NCI-H2196 treated with DMSO at 0.1 percent for 48 hours (cell line): ENCODE measurements around the gene NLGN1.

ENCODE experiments used
- DNase-seq: peaks from one replicate; lab custom pipeline; 2025; ENCODE audit not compliant: unreplicated experiment; lab: John Stamatoyannopoulos, UW

Gene NLGN1

GRCh38 chr3:173897631-173898030 lies 500.1 kb downstream of the NLGN1 start:
- no peak for DNase-seq

- no peak for DNase-seq
Measured at GRCh38 chr3:173901649-173902048, 504.1 kb downstream of the NLGN1 start.

GRCh38 chr3:173902401-173902800 lies 504.9 kb downstream of the NLGN1 start:
- no peak for DNase-seq

GRCh38 chr3:173902871-173903270 lies 505.3 kb downstream of the NLGN1 start:
- DNase-seq: no peak

- no peak for DNase-seq
Measured at GRCh38 chr3:173905381-173905780, 507.8 kb downstream of the NLGN1 start.

GRCh38 chr3:173911446-173911845 lies 513.9 kb downstream of the NLGN1 start:
- DNase-seq: no peak

GRCh38 chr3:173912126-173912525 lies 514.6 kb downstream of the NLGN1 start:
- DNase-seq: no peak

GRCh38 chr3:173913397-173913796 lies 515.9 kb downstream of the NLGN1 start:
- DNase-seq: no peak

- no peak for DNase-seq
Measured at GRCh38 chr3:173913974-173914421, 516.5 kb downstream of the NLGN1 start.

- no peak for DNase-seq
Measured at GRCh38 chr3:173916799-173917198, 519.3 kb downstream of the NLGN1 start.

GRCh38 chr3:173920386-173920785 lies 522.8 kb downstream of the NLGN1 start:
- DNase-seq: no peak

- DNase-seq: no peak
Measured at GRCh38 chr3:173921732-173922131, 524.2 kb downstream of the NLGN1 start.

GRCh38 chr3:173923204-173923603 lies 525.7 kb downstream of the NLGN1 start:
- DNase-seq: no peak

GRCh38 chr3:173930251-173930650 lies 532.7 kb downstream of the NLGN1 start:
- DNase-seq: no peak

GRCh38 chr3:173932624-173933023 lies 535.1 kb downstream of the NLGN1 start:
- DNase-seq: peak; percentile 71

- peak; percentile 59 for DNase-seq
Measured at GRCh38 chr3:173933113-173933512, 535.6 kb downstream of the NLGN1 start.

- DNase-seq: no peak
Measured at GRCh38 chr3:173936316-173936715, 538.8 kb downstream of the NLGN1 start.

GRCh38 chr3:173938159-173938558 lies 540.6 kb downstream of the NLGN1 start:
- peak; percentile 36 for DNase-seq

GRCh38 chr3:173938616-173939015 lies 541.1 kb downstream of the NLGN1 start:
- no peak for DNase-seq

- no peak for DNase-seq
Measured at GRCh38 chr3:173939331-173939730, 541.8 kb downstream of the NLGN1 start.

- DNase-seq: peak; percentile 64
Measured at GRCh38 chr3:173943264-173943663, 545.7 kb downstream of the NLGN1 start.

- DNase-seq: no peak
Measured at GRCh38 chr3:173945170-173945569, 547.6 kb downstream of the NLGN1 start.

GRCh38 chr3:173945806-173946205 lies 548.3 kb downstream of the NLGN1 start:
- DNase-seq: no peak

GRCh38 chr3:173954647-173955046 lies 557.1 kb downstream of the NLGN1 start:
- no peak for DNase-seq
